T-helper 1 cell treated with Interleukin-12 subunit alpha and Interleukin-12 subunit beta and Interleukin-4 antibody, amounts not matched to agents 30 ng/mL and 1 ng/mL, for 36 hours (primary cell): ENCODE measurements around the gene NLGN1. TPM values are rescaled to one million over a fixed set of nuclear protein-coding genes. Genes with fewer than 3 reads are reported as not detected.
"Not testable (repeated sequence)": the region's sequence is repeated elsewhere in the genome, so short reads cannot be mapped to it uniquely, and the experiment has no call there.

Source experiments
- intact Hi-C: fragments of 100-400 bp; cut with micrococcal nuclease; formaldehyde crosslinking; loops from one replicate; pipeline ENCODE4 v1.15.1; 2024
- total RNA-seq: library from RNA; stranded (reverse); gene quantifications from 2 replicates; pipeline ENCODE4 v1.2.3, GENCODE V29; 2022

The NLGN1 gene
- total RNA-seq, 1 donor from 2014 or later = not detected

DNA sequence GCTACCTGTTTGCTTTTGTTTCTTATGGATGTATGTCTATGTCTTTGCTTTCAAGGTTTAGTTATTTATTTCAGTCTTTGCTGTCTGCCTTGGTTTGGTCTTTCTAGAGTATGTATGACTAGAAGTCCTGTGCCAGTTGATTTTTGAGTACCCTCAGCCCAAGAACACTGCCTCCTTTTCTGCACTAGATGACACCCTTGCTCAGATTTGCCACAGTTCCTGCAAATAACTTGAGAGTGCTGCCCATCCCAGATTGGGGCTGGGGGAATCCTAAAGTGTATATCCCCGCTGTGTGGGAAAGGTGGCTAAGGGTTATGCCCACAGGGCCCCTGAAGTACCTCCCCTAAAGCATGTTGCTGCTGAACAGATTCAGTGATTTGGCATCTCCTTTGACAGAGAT lies 32.0 kb downstream of the NLGN1 start:
- intact Hi-C loops = no loop called here

DNA sequence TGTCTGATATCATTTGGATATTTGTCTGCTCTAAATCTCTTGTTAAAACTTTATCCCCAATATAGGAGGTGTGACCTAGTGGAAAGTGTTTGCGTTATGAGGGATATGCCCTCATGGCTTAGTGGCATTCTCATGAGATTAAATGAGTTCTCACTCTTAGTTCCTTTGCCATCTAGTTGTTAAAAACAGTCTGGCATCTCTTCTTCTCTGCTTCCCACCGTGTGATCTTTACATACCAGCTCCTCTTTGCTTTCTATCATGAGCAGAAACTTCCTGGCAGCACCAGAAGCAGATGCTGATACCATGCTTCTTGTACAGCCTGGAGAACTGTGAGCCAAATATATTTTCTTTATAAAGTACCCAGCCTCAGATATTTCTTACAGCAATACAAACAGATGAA lies 33.0 kb downstream of the NLGN1 start:
- intact Hi-C loops = no loop called here

DNA sequence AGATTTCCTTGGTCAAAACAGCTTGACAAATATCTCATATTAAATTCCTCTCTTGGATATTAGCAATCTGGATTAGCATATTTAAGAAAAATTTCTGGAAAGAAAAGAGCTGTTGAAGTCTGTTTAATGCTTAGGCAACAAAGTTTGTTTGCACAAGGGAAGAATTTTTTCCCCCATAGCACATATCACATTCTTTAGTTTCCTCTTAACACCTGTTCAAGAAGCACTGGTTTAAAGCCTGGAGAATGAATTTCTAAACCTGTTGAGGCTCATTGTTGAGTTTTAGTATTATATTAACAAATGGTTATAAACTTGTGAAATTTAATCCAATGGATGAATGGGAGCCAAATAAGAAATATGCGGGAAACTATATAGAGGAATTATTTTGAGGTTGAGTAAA lies 41.5 kb downstream of the NLGN1 start:
- intact Hi-C loops = no loop called here

GRCh38 chr3:173440514-173440913 lies 43.0 kb downstream of the NLGN1 start:
- intact Hi-C loops = no loop called here

GRCh38 chr3:173451561-173451960 lies 54.0 kb downstream of the NLGN1 start:
- intact Hi-C loops = not testable (repeated sequence)

DNA sequence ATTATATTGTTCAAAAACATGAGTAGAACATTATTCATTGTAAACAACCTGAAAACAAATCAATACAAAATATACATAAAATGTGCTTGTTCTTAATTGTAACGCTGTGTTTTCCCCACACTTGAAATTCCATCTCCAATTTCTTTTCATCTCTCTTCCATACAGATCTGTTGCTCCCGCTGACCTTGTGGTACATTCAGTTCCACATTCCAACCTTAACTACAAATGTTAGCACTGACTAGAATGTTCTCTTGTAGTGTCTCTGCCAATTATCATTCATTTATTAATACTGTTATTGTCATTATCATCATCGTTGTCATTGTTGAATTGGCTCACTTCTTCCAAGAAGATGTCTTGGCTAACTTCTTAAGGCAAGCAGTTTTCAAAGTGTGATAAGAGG lies 65.7 kb downstream of the NLGN1 start:
- intact Hi-C loops = no loop called here

- intact Hi-C loops = no loop called here
Observed at GRCh38 chr3:173465112-173465511, 67.6 kb downstream of the NLGN1 start.

GRCh38 chr3:173465898-173466678 lies 68.5 kb downstream of the NLGN1 start:
- intact Hi-C loops = no loop called here

GRCh38 chr3:173467501-173467900 lies 70.0 kb downstream of the NLGN1 start:
- intact Hi-C loops = no loop called here

- intact Hi-C loops = no loop called here
Observed at GRCh38 chr3:173473237-173473636, 75.7 kb downstream of the NLGN1 start.

GRCh38 chr3:173479301-173479700 lies 81.8 kb downstream of the NLGN1 start:
- intact Hi-C loops = no loop called here

DNA sequence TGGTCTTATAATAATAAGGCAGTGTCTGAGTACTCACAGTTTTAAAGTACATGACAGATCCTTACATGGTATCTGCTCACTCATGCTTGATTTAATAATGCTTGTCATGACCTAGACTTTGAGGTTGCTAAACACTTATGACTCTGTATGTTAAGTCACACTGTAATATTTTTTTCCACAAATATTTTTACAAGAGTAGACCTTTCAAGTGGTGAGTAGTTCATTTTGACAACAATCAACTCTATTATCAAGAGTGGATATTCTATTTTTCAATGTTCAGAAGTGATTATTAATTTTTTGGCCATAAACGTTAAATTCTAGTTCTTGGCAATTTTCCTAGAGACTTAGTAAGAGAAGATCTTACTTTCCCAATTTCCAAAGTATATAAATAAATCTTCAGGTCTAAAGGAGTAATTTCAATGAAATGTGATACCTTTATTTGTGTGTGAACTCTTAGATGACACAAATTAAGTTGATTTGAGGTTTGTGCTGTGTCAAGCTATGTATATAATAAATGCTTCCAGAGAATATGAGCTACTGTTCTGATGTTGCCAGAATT lies 104.5 kb downstream of the NLGN1 start:
- intact Hi-C loops = no loop called here

DNA sequence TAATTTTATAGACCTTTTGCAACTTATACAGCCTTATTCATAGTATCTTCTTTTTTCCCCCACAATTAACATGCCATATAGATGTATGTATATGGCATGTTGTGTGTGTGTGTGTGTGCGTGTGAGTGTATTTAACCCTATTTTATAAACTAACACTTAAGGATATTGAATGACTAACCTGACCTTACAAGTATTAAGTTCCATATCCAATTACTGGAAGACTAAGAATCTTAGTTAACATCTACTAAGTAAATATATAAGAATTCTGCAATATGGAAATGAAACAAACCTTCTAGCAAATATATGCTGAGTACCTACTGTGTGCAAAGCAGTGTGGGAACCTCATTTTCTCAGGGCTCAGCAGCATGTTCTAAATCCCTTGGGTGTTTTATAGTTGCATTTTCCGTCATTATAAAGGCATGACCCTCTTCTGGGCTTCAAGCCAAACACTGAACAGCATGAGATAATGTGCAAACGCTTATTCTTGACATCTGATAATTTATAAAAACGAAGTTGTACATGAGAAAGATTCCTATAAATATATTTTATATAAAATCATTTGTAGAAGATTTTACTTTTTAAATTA lies 105.5 kb downstream of the NLGN1 start:
- intact Hi-C loops = no loop called here

GRCh38 chr3:173510565-173510964 lies 113.0 kb downstream of the NLGN1 start:
- intact Hi-C loops = no loop called here

DNA sequence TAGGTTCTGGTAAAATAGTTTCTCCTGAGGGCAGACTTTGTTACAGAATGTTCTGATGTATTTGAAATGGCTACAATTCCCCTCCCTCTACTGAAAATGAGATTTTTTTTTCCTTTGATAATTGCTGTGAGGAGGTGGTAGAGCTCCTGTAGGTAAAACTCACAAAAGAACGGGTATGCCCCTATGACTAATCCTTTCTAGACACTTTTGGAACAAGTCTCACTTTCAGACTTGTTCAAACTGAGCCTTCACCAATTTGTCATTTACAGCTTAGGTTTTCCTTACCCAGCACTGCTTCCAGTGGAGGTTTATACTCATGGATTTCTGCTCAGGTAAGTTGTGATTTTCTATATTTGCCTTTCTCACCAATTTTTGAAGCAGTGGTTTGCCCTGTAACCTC lies 115.6 kb downstream of the NLGN1 start:
- intact Hi-C loops = no loop called here

DNA sequence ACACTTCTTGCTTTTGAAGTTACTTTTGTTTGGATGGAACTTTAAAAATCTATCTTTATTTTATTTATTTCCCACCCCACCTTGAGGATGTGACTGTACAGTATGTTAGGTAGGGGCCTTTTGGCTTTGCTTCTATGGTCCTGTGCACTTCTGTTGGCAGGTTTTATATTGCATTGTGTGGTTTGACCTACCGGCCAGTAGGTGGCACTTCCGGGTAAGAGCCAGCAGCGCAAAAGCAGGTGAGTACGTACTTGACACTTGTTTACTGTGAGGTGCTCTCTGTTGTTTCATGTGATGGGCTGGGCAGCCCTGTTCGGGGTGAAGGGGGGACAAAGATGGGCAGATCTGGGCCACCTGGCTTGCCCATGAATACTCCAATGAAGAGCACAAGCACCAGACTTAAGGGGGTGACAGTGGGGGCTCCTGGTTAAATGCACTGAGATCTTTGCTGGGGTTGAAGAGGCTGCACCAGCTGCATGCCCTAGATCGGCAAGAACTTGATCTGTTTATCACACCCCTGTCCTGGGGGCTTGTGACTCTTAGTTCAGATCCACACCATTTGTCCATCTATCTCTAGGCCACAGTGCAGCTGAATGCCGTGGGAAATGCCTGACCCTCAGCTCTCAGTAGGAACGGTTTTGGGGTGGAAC lies 131.6 kb downstream of the NLGN1 start:
- intact Hi-C loops = no loop called here

DNA sequence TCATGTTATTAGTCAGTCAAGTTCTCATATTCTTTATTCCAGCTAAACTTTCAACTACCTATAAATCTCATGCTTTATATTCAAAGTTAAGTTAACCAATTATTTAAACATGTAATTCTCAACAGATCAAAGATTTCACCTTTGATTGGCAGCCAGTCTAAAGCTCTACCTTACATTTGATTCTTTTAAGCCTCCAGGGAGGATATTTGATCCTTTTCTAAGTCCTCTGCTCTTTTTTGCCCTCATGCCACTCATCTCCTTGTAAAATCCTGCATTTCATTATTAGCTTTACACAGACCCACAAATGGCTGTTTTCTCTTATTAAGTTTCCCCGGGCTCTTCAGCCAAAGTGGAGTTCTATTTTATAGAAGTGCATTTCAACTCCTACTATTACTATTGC lies 134.1 kb downstream of the NLGN1 start:
- intact Hi-C loops = no loop called here

DNA sequence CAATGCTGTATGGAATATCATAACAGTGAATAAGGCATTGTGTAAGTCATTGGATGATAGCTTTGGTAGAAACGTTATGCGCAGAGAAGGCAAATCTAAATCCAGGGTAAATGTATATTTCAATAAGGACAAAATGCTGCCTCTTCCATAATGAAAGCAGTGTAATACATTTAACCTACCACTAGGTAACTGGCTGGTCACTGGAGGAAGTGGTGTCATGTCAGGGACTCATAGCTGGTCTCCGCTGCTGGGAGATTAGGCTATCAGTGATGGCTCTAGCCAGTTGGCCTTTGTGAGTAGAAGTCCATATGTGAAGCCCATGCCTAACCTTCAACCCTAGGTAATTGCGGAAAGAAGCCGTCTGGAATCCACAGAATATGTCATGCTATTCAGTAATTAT lies 140.9 kb downstream of the NLGN1 start:
- intact Hi-C loops = no loop called here

GRCh38 chr3:173545590-173545989 lies 148.0 kb downstream of the NLGN1 start:
- intact Hi-C loops = not testable (repeated sequence)

- intact Hi-C loops = no loop called here
Observed at GRCh38 chr3:173547070-173547469, 149.5 kb downstream of the NLGN1 start.

GRCh38 chr3:173548261-173548660 lies 150.7 kb downstream of the NLGN1 start:
- intact Hi-C loops = no loop called here

DNA sequence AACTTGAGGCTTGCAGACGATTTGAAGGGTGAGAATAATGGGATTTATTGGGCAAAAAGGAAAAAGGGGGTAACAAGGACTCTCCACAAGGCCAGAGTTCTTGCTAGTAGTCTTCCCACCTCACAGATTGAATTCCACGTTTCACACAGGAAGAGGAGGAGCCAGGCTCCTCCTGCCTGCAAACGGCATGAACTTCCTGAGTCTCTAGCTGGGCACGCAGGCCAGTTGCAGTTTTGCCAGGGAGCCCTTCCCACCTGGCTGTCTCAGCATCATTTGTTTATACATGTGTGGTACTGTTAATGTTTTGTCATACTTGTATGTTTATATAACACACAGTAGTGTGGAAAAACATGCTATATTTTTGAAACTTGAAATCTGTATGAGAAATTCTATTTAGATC lies 155.0 kb downstream of the NLGN1 start:
- intact Hi-C loops = no loop called here
